HepG2 (cell line): ENCODE results near the gene NOTUM. TPM values are rescaled to one million over a fixed set of nuclear protein-coding genes. Genes with fewer than 3 reads are reported as not detected.

ENCODE experiments used
- ARID2 ChIP-seq: sonication (generic); formaldehyde crosslinking; IDR thresholded peaks from 2 replicates; pipeline ENCODE4 v1.8.1; 2022; ENCODE audit warnings: mild to moderate bottlenecking, missing genetic modification reagents, borderline replicate concordance
- FOXK1 ChIP-seq: sonication (generic); formaldehyde crosslinking; IDR thresholded peaks from 2 replicates; pipeline ENCODE4 v1.4.0; 2020; ENCODE audit warnings: low read depth, missing genetic modification reagents, borderline replicate concordance
- HMG20A ChIP-seq: IDR thresholded peaks from 2 replicates; pipeline ENCODE4 v1.6.1; 2016; ENCODE audit warnings: borderline replicate concordance
- HMG20B ChIP-seq: conservative IDR thresholded peaks from 2 replicates; pipeline ENCODE4 v1.6.1; 2016; ENCODE audit warnings: missing genetic modification reagents, missing compliant biosample characterization
- HOXA7 ChIP-seq: sonication (generic); formaldehyde crosslinking; IDR thresholded peaks from 2 replicates; pipeline ENCODE4 v1.8.1; 2022; ENCODE audit warnings: mild to moderate bottlenecking, missing genetic modification reagents, moderate library complexity
- KDM3A ChIP-seq: IDR thresholded peaks from 2 replicates; pipeline ENCODE4 v1.6.1; 2018; ENCODE audit warnings: low read depth, missing compliant biosample characterization
- NAIF1 ChIP-seq: sonication (generic); formaldehyde crosslinking; IDR thresholded peaks from 2 replicates; pipeline ENCODE4 v1.5.0; 2020; ENCODE audit warnings: mild to moderate bottlenecking, missing genetic modification reagents, borderline replicate concordance
- NFIC ChIP-seq: IDR thresholded peaks from 2 replicates; pipeline ENCODE4 v1.6.1; 2012; ENCODE audit warnings: mild to moderate bottlenecking, low read length, inconsistent platforms
- PHF21A ChIP-seq: sonication (generic); formaldehyde crosslinking; IDR thresholded peaks from 2 replicates; pipeline ENCODE4 v1.5.0; 2020; ENCODE audit warnings: mild to moderate bottlenecking, missing genetic modification reagents
- TSC22D2 ChIP-seq: sonication (generic); formaldehyde crosslinking; IDR thresholded peaks from 2 replicates; pipeline ENCODE4 v1.5.1; 2020; ENCODE audit warnings: missing genetic modification reagents, mild to moderate bottlenecking, borderline replicate concordance
- ZMAT3 ChIP-seq: sonication (generic); formaldehyde crosslinking; conservative IDR thresholded peaks from 2 replicates; pipeline ENCODE4 v1.7.0; 2021; ENCODE audit warnings: missing genetic modification reagents
- ZNF547 ChIP-seq: sonication (generic); formaldehyde crosslinking; IDR thresholded peaks from 2 replicates; pipeline ENCODE4 v1.5.1; 2020; ENCODE audit warnings: mild to moderate bottlenecking, missing genetic modification reagents
- ZNF552 ChIP-seq: sonication (generic); formaldehyde crosslinking; IDR thresholded peaks from 2 replicates; pipeline ENCODE4 v1.9.0; 2022; ENCODE audit warnings: missing genetic modification reagents, mild to moderate bottlenecking, borderline replicate concordance
- polyA plus RNA-seq, 8 experiments: library from polyadenylated mRNA; depleted of rRNA in 3 of 8; stranded (reverse) in 7 of 8; unstranded in 1 of 8; fragments of >200 nt; fragmentation: Illumina TruSeq in 4 of 8; extraction: Trizol in 4 of 8; gene quantifications; 2 replicates each; pipeline versions ENCODE4 v1.2.1 to v1.2.3, GENCODE V29; 2011 to 2016; ENCODE audit warnings: low read depth in 4 of 8, missing spikeins in 1 of 8, mixed read lengths in 1 of 8; ENCODE audit not compliant: insufficient read depth in 1 of 8
- total RNA-seq, 5 experiments: library from RNA; depleted of rRNA; stranded (reverse); fragments of >200 nt; fragmentation: Illumina TruSeq; extraction: Trizol; gene quantifications; 2 replicates each; pipeline ENCODE4 v1.2.3, GENCODE V29; 2016; ENCODE audit warnings: low read depth in 1 of 5
- TF ChIP-seq, protein P1 (sequence below): IDR thresholded peaks from 2 replicates; pipeline ENCODE4 v1.6.1; 2012; ENCODE audit warnings: low read depth, low read length, improper control_type of control experiment
- TF ChIP-seq, protein P2 (sequence below): IDR thresholded peaks from 2 replicates; pipeline ENCODE4 v1.6.1; 2012; ENCODE audit warnings: low read length, improper control_type of control experiment
- TF ChIP-seq, protein P3 (sequence below): IDR thresholded peaks from 2 replicates; pipeline ENCODE4 v1.6.1; 2016; ENCODE audit warnings: low read depth, missing genetic modification reagents, missing compliant biosample characterization
- TF ChIP-seq, protein P4 (sequence below): sonication (generic); formaldehyde crosslinking; conservative IDR thresholded peaks from 2 replicates; pipeline ENCODE4 v1.4.0; 2020; ENCODE audit warnings: missing genetic modification reagents

NOTUM gene
- total and polyA plus RNA-seq, 2 of the 13 experiments (the other 11 are each of a cell fraction or from before 2014, with no cell fraction given) = 150 to 160 TPM

DNA sequence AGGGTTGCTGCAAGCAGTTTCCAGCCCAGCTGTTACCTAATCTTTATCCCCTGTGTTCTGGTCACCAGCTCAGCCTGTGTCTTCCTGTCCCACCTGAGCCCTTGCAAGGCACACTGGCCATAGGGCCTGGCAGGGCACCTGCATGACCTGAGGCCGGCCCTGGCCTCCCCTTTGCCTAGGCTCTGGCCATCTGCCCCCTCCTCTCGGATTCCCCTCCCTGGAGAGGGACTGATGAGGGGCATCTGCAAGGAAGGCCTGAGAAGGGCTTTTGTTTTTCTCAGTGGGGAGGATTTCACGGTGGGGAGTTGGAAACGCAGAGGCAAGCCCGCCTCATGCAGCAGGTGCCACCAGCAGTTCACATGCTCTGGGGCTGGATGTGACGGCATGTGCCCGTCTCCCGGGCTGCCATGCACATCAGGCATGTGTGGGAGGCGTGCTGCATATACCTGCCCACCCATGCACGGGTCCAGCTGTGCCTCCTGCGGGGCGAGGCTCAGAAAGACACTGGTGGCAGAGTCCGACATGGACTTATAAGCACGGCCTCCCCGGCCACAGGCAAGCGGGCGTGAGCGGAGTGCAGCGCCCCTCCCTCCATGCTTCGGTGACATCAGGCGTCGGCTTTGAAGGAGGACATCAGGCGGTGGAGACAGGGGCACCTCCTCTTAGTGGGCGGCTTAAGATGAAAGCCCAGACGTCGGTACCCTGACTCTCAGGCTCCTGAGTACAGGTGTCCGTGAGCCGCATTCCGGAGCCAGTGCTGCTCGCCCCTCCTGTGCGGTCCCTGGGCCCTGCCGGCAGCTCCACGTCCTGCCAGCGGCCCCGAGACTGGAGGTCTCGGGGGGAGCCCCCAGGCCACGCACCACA lies 33.0 kb upstream of the NOTUM start (continued):
- TF ChIP-seq, protein P1, sequence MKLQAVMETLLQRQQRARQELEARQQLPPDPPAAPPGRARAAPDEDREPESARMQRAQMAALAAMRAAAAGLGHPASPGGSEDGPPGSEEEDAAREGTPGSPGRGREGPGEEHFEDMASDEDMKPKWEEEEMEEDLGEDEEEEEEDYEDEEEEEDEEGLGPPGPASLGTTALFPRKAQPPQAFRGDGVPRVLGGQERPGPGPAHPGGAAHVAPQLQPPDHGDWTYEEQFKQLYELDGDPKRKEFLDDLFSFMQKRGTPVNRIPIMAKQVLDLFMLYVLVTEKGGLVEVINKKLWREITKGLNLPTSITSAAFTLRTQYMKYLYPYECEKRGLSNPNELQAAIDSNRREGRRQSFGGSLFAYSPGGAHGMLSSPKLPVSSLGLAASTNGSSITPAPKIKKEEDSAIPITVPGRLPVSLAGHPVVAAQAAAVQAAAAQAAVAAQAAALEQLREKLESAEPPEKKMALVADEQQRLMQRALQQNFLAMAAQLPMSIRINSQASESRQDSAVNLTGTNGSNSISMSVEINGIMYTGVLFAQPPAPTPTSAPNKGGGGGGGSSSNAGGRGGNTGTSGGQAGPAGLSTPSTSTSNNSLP = no peak
- TF ChIP-seq, protein P2, sequence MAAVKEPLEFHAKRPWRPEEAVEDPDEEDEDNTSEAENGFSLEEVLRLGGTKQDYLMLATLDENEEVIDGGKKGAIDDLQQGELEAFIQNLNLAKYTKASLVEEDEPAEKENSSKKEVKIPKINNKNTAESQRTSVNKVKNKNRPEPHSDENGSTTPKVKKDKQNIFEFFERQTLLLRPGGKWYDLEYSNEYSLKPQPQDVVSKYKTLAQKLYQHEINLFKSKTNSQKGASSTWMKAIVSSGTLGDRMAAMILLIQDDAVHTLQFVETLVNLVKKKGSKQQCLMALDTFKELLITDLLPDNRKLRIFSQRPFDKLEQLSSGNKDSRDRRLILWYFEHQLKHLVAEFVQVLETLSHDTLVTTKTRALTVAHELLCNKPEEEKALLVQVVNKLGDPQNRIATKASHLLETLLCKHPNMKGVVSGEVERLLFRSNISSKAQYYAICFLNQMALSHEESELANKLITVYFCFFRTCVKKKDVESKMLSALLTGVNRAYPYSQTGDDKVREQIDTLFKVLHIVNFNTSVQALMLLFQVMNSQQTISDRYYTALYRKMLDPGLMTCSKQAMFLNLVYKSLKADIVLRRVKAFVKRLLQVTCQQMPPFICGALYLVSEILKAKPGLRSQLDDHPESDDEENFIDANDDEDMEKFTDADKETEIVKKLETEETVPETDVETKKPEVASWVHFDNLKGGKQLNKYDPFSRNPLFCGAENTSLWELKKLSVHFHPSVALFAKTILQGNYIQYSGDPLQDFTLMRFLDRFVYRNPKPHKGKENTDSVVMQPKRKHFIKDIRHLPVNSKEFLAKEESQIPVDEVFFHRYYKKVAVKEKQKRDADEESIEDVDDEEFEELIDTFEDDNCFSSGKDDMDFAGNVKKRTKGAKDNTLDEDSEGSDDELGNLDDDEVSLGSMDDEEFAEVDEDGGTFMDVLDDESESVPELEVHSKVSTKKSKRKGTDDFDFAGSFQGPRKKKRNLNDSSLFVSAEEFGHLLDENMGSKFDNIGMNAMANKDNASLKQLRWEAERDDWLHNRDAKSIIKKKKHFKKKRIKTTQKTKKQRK = no peak
- peak; percentile 35; the same call in 1 of the 2 replicates for TF ChIP-seq ZMAT3 (CRISPR knock-in tag)
- no peak; the same call in 1 of the 2 replicates for TF ChIP-seq HMG20A (CRISPR knock-in tag)
- TF ChIP-seq KDM3A (CRISPR knock-in tag) = no peak; the same call in 1 of the 2 replicates
- TF ChIP-seq PHF21A (CRISPR knock-in tag) = no peak; the same call in 1 of the 2 replicates
- TF ChIP-seq ZNF552 (CRISPR knock-in tag) = peak; percentile 46; the same call in 1 of the 2 replicates
- TF ChIP-seq HOXA7 = no peak
- TF ChIP-seq, protein P3, sequence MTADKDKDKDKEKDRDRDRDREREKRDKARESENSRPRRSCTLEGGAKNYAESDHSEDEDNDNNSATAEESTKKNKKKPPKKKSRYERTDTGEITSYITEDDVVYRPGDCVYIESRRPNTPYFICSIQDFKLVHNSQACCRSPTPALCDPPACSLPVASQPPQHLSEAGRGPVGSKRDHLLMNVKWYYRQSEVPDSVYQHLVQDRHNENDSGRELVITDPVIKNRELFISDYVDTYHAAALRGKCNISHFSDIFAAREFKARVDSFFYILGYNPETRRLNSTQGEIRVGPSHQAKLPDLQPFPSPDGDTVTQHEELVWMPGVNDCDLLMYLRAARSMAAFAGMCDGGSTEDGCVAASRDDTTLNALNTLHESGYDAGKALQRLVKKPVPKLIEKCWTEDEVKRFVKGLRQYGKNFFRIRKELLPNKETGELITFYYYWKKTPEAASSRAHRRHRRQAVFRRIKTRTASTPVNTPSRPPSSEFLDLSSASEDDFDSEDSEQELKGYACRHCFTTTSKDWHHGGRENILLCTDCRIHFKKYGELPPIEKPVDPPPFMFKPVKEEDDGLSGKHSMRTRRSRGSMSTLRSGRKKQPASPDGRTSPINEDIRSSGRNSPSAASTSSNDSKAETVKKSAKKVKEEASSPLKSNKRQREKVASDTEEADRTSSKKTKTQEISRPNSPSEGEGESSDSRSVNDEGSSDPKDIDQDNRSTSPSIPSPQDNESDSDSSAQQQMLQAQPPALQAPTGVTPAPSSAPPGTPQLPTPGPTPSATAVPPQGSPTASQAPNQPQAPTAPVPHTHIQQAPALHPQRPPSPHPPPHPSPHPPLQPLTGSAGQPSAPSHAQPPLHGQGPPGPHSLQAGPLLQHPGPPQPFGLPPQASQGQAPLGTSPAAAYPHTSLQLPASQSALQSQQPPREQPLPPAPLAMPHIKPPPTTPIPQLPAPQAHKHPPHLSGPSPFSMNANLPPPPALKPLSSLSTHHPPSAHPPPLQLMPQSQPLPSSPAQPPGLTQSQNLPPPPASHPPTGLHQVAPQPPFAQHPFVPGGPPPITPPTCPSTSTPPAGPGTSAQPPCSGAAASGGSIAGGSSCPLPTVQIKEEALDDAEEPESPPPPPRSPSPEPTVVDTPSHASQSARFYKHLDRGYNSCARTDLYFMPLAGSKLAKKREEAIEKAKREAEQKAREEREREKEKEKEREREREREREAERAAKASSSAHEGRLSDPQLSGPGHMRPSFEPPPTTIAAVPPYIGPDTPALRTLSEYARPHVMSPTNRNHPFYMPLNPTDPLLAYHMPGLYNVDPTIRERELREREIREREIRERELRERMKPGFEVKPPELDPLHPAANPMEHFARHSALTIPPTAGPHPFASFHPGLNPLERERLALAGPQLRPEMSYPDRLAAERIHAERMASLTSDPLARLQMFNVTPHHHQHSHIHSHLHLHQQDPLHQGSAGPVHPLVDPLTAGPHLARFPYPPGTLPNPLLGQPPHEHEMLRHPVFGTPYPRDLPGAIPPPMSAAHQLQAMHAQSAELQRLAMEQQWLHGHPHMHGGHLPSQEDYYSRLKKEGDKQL (CRISPR knock-in tag) = no peak; the same call in 1 of the 2 replicates
- no peak for TF ChIP-seq TSC22D2 (CRISPR knock-in tag)
- TF ChIP-seq, protein P4, sequence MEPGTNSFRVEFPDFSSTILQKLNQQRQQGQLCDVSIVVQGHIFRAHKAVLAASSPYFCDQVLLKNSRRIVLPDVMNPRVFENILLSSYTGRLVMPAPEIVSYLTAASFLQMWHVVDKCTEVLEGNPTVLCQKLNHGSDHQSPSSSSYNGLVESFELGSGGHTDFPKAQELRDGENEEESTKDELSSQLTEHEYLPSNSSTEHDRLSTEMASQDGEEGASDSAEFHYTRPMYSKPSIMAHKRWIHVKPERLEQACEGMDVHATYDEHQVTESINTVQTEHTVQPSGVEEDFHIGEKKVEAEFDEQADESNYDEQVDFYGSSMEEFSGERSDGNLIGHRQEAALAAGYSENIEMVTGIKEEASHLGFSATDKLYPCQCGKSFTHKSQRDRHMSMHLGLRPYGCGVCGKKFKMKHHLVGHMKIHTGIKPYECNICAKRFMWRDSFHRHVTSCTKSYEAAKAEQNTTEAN = no peak
- peak; percentile 99 for TF ChIP-seq ARID2 (CRISPR knock-in tag)
- TF ChIP-seq NFIC = no peak
- no peak for TF ChIP-seq ZNF547 (CRISPR knock-in tag)
- no peak for TF ChIP-seq HMG20B
- TF ChIP-seq FOXK1 (CRISPR knock-in tag) = no peak
- TF ChIP-seq NAIF1 (CRISPR knock-in tag) = peak; percentile 81; the same call in 1 of the 2 replicates
